K562 (cell line): ENCODE data around the gene CECR2. TPM values are rescaled to one million over a fixed set of nuclear protein-coding genes. Genes with fewer than 3 reads are reported as not detected.

Source experiments
- ATAC-seq: fragments of 200-7000 bp; cut with Tn5 transposase; 3 replicates; pipeline ENCODE4 v1.9.1; 2020; ENCODE audit warnings: moderate library complexity
- BruUV-seq: library from RNA; stranded (reverse); fragments of 400-500 nt; replicated peaks from 2 replicates; lab custom pipeline; 2021; lab: Mats Ljungman, UMichigan
- CTCF ChIA-PET: fragments of 300-600 bp; formaldehyde crosslinking; extraction: SDS; loops from one replicate; lab custom pipeline; 2021; ENCODE audit warnings: low intra/inter-chr PET ratio; lab: Yijun Ruan, JAX
- POLR2A ChIA-PET: fragments of 300-600, 350-650 bp; sonication (Branson Sonifier 250); formaldehyde crosslinking; extraction: SDS; loops from one replicate; lab custom pipeline; 2021; ENCODE audit warnings: antibody characterized with exemption, inconsistent platforms; lab: Yijun Ruan, JAX
- DNase-seq, 4 experiments: peaks; one replicate each; pipeline versions ENCODE4 v3.0.0 to v3.0.0-alpha.2; 2011 to 2018; ENCODE audit warnings: low spot score in 3 of 4, mixed read lengths in 3 of 4; ENCODE audit errors: extremely low read depth in 1 of 4
- FAIRE-seq: peaks from 2 replicates; lab custom pipeline; 2011; peaks lifted over from hg19 to GRCh38; lab: Jason Lieb, UNC
- H2AFZ ChIP-seq: 2 replicates; pipeline ENCODE4 v1.6.0; 2011; ENCODE audit warnings: low read depth, low read length, control low read depth, inconsistent platforms
- H3K27ac ChIP-seq: fragments of 200-600 bp; 3 replicates; pipeline ENCODE4 v1.8.0; 2011; ENCODE audit warnings: low read depth, mild to moderate bottlenecking, control low read depth, inconsistent platforms, low read length, moderate library complexity, mixed read lengths; ENCODE audit errors: extremely low read depth
- H3K27me3 ChIP-seq, 2 experiments: fragments of 300-600 bp in 1 of 2; 2 replicates in 1 of 2; 3 replicates in 1 of 2; pipeline versions ENCODE4 v1.6.0 to v1.8.0; 2011; ENCODE audit warnings: inconsistent platforms in 2 of 2, low read length in 2 of 2, mild to moderate bottlenecking in 1 of 2, mixed read lengths in 1 of 2, moderate library complexity in 1 of 2; ENCODE audit not compliant: control insufficient read depth in 2 of 2, insufficient read depth in 2 of 2
- H3K36me3 ChIP-seq: fragments of 300-600 bp; 3 replicates; pipeline ENCODE4 v1.8.0; 2011; ENCODE audit warnings: mild to moderate bottlenecking, low read length, inconsistent platforms; ENCODE audit not compliant: control insufficient read depth, insufficient read depth
- H3K4me1 ChIP-seq, 2 experiments: fragments of 200-600 bp in 1 of 2; replicated peaks in 1 of 2; 2 replicates in 1 of 2; 3 replicates in 1 of 2; pipeline versions ENCODE4 v1.5.1 to v1.8.0; 2011; ENCODE audit warnings: inconsistent platforms in 2 of 2, low read length in 2 of 2, mild to moderate bottlenecking in 1 of 2, mixed read lengths in 1 of 2, moderate library complexity in 1 of 2; ENCODE audit not compliant: control insufficient read depth in 2 of 2, insufficient read depth in 2 of 2
- H3K4me2 ChIP-seq: 2 replicates; pipeline ENCODE4 v1.6.1; 2011; ENCODE audit warnings: low read length, control low read depth, inconsistent platforms, mixed read lengths; ENCODE audit not compliant: insufficient read depth
- H3K4me3 ChIP-seq: fragments of 200-600 bp; sonication (generic), shearing (Covaris generic); 2 replicates; pipeline ENCODE4 v1.5.1; 2016; ENCODE audit warnings: control low read depth, inconsistent platforms
- H3K79me2 ChIP-seq: fragments of 200-600 bp; 3 replicates; pipeline ENCODE4 v1.8.0; 2011; ENCODE audit warnings: low read length, inconsistent platforms; ENCODE audit not compliant: control insufficient read depth, insufficient read depth
- H3K9ac ChIP-seq, 2 experiments: 2 replicates each; pipeline versions ENCODE4 v1.6.0 to v1.6.1; 2011; ENCODE audit warnings: low read depth in 2 of 2, low read length in 2 of 2, control low read depth in 1 of 2, inconsistent platforms in 1 of 2, mild to moderate bottlenecking in 1 of 2, mixed read lengths in 1 of 2; ENCODE audit not compliant: insufficient read depth in 1 of 2
- H3K9me1 ChIP-seq: one replicate; pipeline ENCODE4 v1.6.0; 2011; ENCODE audit warnings: inconsistent platforms, mild to moderate bottlenecking, low read length, moderate library complexity; ENCODE audit not compliant: control insufficient read depth, insufficient read depth
- H3K9me3 ChIP-seq: replicated peaks from 2 replicates; pipeline ENCODE4 v1.5.1; 2011; ENCODE audit warnings: low read depth, low read length, inconsistent platforms; ENCODE audit not compliant: control insufficient read depth, insufficient read depth
- H4K20me1 ChIP-seq: replicated peaks from 2 replicates; pipeline ENCODE4 v1.6.1; 2011; ENCODE audit warnings: low read length, inconsistent platforms, mixed read lengths; ENCODE audit not compliant: control insufficient read depth, insufficient read depth
- HCFC1 ChIP-seq: IDR thresholded peaks from 2 replicates; pipeline ENCODE4 v1.6.1; 2012; ENCODE audit warnings: low read depth, low read length, improper control_type of control experiment
- LARP7 ChIP-seq: fragments of 450-650 bp; IDR thresholded peaks from 2 replicates; pipeline ENCODE4 v1.6.1; 2016
- MAZ ChIP-seq, 2 experiments: fragments of 450-650 bp in 1 of 2; sonication (generic) in 1 of 2; formaldehyde crosslinking; IDR thresholded peaks in 1 of 2; conservative IDR thresholded peaks in 1 of 2; 2 replicates each; pipeline versions ENCODE4 v1.4.0 to v1.5.0; 2020; ENCODE audit warnings: mild to moderate bottlenecking in 1 of 2, missing genetic modification reagents in 1 of 2
- MTA2 ChIP-seq: fragments of 450-650 bp; IDR thresholded peaks from 2 replicates; pipeline ENCODE4 v1.6.1; 2016; ENCODE audit warnings: low read depth
- NCOA2 ChIP-seq, 2 experiments: fragments of 450-650 bp; IDR thresholded peaks; 2 replicates each; pipeline ENCODE4 v1.6.1; 2018; ENCODE audit warnings: mild to moderate bottlenecking in 2 of 2, moderate library complexity in 1 of 2; ENCODE audit not compliant: partially characterized antibody in 2 of 2
- ZNF146 ChIP-seq: IDR thresholded peaks from one replicate; pipeline ENCODE4 v1.6.1; 2018; ENCODE audit warnings: missing compliant biosample characterization; ENCODE audit not compliant: unreplicated experiment
- ZNF175 ChIP-seq: fragments of 200-800 bp; sonication (Bioruptor generic); IDR thresholded peaks from 2 replicates; pipeline ENCODE4 v1.6.1; 2016; ENCODE audit warnings: low read depth, mild to moderate bottlenecking, missing genetic modification characterization, missing compliant biosample characterization
- WGBS: fragments of 100-300 bp; shearing (Covaris generic); methylation state at CpG from one replicate; pipeline ENCODE4 v1.1.6; 2016; ENCODE audit warnings: low coverage, mixed read lengths; ENCODE audit not compliant: insufficient coverage; ENCODE audit errors: missing lambda C conversion rate; 5-methylcytosine and 5-hydroxymethylcytosine counted together
- in situ Hi-C: fragments of 300-500 bp; cut with MboI; formaldehyde crosslinking; loops from 4 replicates; pipeline ENCODE4 v1.15.0; 2018; ENCODE audit warnings: inconsistent platforms, mixed read lengths
- intact Hi-C: fragments of 100-400 bp; cut with micrococcal nuclease; formaldehyde crosslinking; loops from 2 replicates; pipeline ENCODE4 v1.14.2; 2022
- polyA plus RNA-seq, 8 experiments: library from polyadenylated mRNA; depleted of rRNA in 4 of 8; stranded (reverse) in 5 of 8; unstranded in 3 of 8; fragments of >200 nt; fragmentation: Nextera tagmentation in 2 of 8; fragmentation: Illumina TruSeq in 1 of 8; extraction: Ambion mirVana in 2 of 8; extraction: Trizol in 1 of 8; gene quantifications; 2 replicates each; pipeline versions ENCODE4 v1.2.1 to v1.2.3, GENCODE V29; 2011 to 2014; ENCODE audit warnings: inconsistent platforms in 1 of 8, missing spikeins in 1 of 8
- total RNA-seq, 7 experiments: library from RNA; depleted of rRNA in 6 of 7; stranded (reverse); fragments of >200 nt in 6 of 7; fragmentation: Illumina TruSeq in 2 of 7; extraction: Trizol in 2 of 7; gene quantifications; 2 replicates each; pipeline versions ENCODE4 v1.2.1 to v1.2.3, GENCODE V29; 2011 to 2021; ENCODE audit warnings: low replicate concordance in 1 of 7
- TF ChIP-seq, protein P1 (sequence below), 2 experiments: fragments of 450-650 bp; conservative IDR thresholded peaks; 2 replicates each; pipeline ENCODE4 v1.6.1; 2017; ENCODE audit warnings: mild to moderate bottlenecking in 2 of 2, moderate library complexity in 2 of 2
- TF ChIP-seq, protein P2 (sequence below): fragments of 250-450 bp; sonication (Bioruptor Pico); IDR thresholded peaks from 2 replicates; pipeline ENCODE4 v1.4.0; 2020
- TF ChIP-seq, protein P3 (sequence below), 3 experiments: fragments of 200-800 bp in 1 of 3; fragments of 250-450 bp in 1 of 3; fragments of 450-650 bp in 1 of 3; sonication (Bioruptor Pico) in 1 of 3; sonication (Bioruptor generic) in 1 of 3; formaldehyde crosslinking in 1 of 3; IDR thresholded peaks; 2 replicates each; pipeline versions ENCODE4 v1.6.1 to v1.8.0; 2016 to 2022; ENCODE audit warnings: mild to moderate bottlenecking in 2 of 3, missing genetic modification characterization in 2 of 3, missing compliant biosample characterization in 1 of 3, moderate library complexity in 1 of 3

The CECR2 gene
- total and polyA plus RNA-seq, 9 of the 15 experiments (the other 6 are each of a cell fraction or from before 2014, with no cell fraction given), result 0.01 to 1.00 (median 0.27) TPM

DNA sequence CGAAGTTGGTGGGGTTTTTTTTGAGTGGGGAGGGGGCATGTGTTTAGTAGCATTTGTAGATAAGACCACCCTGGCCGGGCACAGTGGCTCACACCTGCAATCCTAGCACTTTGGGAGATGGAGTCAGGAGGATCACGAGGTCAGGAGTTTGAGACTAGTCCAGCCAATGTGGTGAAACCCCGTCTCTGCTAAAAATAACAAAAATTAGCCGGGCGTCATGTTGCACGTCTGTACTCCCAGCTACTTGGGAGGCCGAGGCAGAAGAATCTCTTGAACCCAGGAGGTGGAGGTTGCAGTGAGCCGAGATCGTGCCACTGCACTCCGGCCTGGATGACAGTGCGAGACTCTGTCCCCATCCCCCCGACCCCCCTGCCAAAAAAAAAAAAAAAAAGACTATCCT lies 34.6 kb downstream of the CECR2 start (continued):
- TF ChIP-seq MAZ (CRISPR knock-in tag; conservative IDR thresholded peaks at IDR 0.05 in 1 of 2, IDR thresholded peaks at IDR 0.05 in 1 of 2) (no peak), HCFC1 (no peak), MTA2 (no peak), LARP7 (no peak)

DNA sequence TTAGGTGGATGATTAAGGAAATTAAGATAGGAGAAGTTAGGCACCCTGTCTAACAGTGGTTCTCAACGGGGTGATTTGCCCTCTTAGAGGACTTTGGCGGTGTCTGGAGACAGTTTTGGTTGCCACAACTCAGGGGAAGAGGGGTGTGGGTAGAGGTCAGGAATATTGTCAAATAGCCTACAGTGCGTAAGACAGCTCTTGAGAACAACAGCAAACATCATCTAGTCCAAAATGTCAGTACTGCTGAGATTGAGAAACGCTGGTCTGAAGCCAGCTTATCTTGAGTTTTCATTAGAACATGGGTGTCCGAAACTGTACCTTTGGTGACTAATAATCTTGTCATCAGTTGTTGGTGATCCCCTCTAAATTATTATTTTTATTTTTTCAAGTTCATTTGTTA lies 38.4 kb downstream of the CECR2 start:
- Histone ChIP-seq H4K20me1 (no peaks in the 10 kb centered on the region), H3K79me2 (no peaks in the 10 kb centered on the region), H3K36me3 (no peaks in the 10 kb centered on the region), H3K27me3 (peaks cover 9 to 13% of the 10 kb centered on the region in 2 experiments), H3K9ac (no peak overlapping the region), H3K4me3 (no peak overlapping the region), H3K4me1 (no peaks in the 10 kb centered on the region), H3K9me3 (no peaks in the 10 kb centered on the region), H3K4me2 (no peak overlapping the region), H2AFZ (no peak overlapping the region), H3K9me1 (no peaks in the 10 kb centered on the region), H3K27ac (no peak overlapping the region)
- WGBS, result 3% methylated on average over 5 of the region's 5 CpGs
- DNase-seq (no peak), FAIRE-seq (no peak), ATAC-seq (no peak)
- no TSS peak for BruUV-seq
- CTCF ChIA-PET, result no interaction called here
- in situ Hi-C loops, result no loop called here
- POLR2A ChIA-PET, result no interaction called here
- intact Hi-C loops, result no loop called here
- TF ChIP-seq, protein P1, sequence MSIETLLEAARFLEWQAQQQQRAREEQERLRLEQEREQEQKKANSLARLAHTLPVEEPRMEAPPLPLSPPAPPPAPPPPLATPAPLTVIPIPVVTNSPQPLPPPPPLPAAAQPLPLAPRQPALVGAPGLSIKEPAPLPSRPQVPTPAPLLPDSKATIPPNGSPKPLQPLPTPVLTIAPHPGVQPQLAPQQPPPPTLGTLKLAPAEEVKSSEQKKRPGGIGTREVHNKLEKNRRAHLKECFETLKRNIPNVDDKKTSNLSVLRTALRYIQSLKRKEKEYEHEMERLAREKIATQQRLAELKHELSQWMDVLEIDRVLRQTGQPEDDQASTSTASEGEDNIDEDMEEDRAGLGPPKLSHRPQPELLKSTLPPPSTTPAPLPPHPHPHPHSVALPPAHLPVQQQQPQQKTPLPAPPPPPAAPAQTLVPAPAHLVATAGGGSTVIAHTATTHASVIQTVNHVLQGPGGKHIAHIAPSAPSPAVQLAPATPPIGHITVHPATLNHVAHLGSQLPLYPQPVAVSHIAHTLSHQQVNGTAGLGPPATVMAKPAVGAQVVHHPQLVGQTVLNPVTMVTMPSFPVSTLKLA (conservative IDR thresholded peaks at IDR 0.05), result no peak
- TF ChIP-seq ZNF146 (CRISPR knock-in tag) (no peak), NCOA2 (IDR thresholded peaks at IDR 0.05; ENCODE audit: partially characterized antibody in 2 of 2) (no peak), ZNF175 (no peak)
- TF ChIP-seq, protein P2, sequence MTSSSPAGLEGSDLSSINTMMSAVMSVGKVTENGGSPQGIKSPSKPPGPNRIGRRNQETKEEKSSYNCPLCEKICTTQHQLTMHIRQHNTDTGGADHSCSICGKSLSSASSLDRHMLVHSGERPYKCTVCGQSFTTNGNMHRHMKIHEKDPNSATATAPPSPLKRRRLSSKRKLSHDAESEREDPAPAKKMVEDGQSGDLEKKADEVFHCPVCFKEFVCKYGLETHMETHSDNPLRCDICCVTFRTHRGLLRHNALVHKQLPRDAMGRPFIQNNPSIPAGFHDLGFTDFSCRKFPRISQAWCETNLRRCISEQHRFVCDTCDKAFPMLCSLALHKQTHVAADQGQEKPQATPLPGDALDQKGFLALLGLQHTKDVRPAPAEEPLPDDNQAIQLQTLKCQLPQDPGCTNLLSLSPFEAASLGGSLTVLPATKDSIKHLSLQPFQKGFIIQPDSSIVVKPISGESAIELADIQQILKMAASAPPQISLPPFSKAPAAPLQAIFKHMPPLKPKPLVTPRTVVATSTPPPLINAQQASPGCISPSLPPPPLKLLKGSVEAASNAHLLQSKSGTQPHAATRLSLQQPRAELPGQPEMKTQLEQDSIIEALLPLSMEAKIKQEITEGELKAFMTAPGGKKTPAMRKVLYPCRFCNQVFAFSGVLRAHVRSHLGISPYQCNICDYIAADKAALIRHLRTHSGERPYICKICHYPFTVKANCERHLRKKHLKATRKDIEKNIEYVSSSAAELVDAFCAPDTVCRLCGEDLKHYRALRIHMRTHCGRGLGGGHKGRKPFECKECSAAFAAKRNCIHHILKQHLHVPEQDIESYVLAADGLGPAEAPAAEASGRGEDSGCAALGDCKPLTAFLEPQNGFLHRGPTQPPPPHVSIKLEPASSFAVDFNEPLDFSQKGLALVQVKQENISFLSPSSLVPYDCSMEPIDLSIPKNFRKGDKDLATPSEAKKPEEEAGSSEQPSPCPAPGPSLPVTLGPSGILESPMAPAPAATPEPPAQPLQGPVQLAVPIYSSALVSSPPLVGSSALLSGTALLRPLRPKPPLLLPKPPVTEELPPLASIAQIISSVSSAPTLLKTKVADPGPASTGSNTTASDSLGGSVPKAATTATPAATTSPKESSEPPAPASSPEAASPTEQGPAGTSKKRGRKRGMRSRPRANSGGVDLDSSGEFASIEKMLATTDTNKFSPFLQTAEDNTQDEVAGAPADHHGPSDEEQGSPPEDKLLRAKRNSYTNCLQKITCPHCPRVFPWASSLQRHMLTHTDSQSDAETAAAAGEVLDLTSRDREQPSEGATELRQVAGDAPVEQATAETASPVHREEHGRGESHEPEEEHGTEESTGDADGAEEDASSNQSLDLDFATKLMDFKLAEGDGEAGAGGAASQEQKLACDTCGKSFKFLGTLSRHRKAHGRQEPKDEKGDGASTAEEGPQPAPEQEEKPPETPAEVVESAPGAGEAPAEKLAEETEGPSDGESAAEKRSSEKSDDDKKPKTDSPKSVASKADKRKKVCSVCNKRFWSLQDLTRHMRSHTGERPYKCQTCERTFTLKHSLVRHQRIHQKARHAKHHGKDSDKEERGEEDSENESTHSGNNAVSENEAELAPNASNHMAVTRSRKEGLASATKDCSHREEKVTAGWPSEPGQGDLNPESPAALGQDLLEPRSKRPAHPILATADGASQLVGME, result no peak
- TF ChIP-seq, protein P3, sequence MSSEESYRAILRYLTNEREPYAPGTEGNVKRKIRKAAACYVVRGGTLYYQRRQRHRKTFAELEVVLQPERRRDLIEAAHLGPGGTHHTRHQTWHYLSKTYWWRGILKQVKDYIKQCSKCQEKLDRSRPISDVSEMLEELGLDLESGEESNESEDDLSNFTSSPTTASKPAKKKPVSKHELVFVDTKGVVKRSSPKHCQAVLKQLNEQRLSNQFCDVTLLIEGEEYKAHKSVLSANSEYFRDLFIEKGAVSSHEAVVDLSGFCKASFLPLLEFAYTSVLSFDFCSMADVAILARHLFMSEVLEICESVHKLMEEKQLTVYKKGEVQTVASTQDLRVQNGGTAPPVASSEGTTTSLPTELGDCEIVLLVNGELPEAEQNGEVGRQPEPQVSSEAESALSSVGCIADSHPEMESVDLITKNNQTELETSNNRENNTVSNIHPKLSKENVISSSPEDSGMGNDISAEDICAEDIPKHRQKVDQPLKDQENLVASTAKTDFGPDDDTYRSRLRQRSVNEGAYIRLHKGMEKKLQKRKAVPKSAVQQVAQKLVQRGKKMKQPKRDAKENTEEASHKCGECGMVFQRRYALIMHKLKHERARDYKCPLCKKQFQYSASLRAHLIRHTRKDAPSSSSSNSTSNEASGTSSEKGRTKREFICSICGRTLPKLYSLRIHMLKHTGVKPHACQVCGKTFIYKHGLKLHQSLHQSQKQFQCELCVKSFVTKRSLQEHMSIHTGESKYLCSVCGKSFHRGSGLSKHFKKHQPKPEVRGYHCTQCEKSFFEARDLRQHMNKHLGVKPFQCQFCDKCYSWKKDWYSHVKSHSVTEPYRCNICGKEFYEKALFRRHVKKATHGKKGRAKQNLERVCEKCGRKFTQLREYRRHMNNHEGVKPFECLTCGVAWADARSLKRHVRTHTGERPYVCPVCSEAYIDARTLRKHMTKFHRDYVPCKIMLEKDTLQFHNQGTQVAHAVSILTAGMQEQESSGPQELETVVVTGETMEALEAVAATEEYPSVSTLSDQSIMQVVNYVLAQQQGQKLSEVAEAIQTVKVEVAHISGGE (CRISPR knock-in tag; IDR thresholded peaks at IDR 0.05), result no peak
